Measurements from ENCODE around the gene BICD2. TPM values are rescaled to one million over a fixed set of nuclear protein-coding genes. Genes with fewer than 3 reads are reported as not detected.

BICD2 gene
- total RNA-seq, 2 experiments from 2014 or later: 26.4 to 27.2 TPM

DNA sequence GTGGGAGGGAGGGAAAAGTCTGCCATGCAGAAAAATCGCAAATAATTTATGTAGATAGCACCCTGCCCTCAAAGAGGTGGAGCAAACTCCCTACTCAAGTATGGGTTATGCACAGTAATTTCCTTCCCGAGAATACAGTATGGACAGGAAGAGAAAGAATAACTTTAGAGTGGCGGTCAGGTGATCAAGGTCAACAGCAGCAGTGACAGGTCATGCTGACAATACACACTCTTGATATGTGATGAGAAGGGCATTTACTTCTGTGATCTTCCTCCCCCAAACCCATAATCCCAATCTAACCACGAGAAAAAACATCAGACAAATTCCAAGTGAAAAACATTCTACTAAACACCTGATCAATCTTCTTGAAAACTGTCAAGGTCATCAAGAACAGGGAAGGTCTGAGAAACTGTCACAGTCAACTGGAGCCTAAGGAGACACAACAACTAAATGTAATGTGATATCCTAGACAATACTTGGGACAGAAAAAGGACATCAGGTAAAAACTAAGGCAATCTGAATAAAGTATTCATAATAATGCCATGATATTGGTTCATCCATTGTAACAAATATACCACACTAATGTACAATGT is 11.7 kb downstream of the BICD2 start:
- Mint-ChIP-seq H3K27ac (no peak overlapping the region), H3K36me3 (peaks cover 17% of the 10 kb centered on the region), H3K9me3 (ENCODE audit: low read depth) (no peaks in the 10 kb centered on the region), H3K27me3 (no peaks in the 10 kb centered on the region), H3K4me1 (peaks cover 20% of the 10 kb centered on the region), H3K4me3 (no peak overlapping the region)
- ATAC-seq (no peak), DNase-seq (no peak)
- CTCF ChIA-PET: interaction anchor here (0.8 to 1.4 kb wide), 2 partner anchors 11 kb away, joined by 3 to 4 read pairs; no protein-coding TSS in a partner anchor

DNA sequence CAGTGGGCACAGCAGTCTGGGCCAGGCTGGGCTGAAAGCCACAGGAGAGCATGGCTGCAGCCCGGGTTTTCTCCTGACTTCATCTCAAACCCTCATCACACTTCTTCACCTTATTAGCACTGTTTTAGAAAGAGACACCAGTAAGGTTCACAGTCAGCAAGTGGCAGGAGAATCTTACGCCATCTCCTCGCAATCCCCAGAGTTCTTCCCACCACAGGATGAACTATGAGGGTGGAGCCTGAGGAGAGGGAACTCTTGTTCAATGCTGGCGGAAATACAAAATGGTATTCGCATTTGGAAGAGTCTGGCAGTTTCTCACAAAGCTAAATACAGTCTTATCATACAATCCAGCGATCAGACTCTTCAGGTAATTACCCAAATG is 14.7 kb downstream of the BICD2 start:
- no peak for ATAC-seq
- CTCF ChIA-PET: no interaction called here
- Mint-ChIP-seq H3K4me3 (no peak overlapping the region), H3K27me3 (no peaks in the 10 kb centered on the region), H3K27ac (no peak overlapping the region), H3K9me3 (ENCODE audit: low read depth) (no peaks in the 10 kb centered on the region), H3K36me3 (peaks cover 7% of the 10 kb centered on the region), H3K4me1 (peaks cover 25% of the 10 kb centered on the region)
- DNase-seq: no peak

DNA sequence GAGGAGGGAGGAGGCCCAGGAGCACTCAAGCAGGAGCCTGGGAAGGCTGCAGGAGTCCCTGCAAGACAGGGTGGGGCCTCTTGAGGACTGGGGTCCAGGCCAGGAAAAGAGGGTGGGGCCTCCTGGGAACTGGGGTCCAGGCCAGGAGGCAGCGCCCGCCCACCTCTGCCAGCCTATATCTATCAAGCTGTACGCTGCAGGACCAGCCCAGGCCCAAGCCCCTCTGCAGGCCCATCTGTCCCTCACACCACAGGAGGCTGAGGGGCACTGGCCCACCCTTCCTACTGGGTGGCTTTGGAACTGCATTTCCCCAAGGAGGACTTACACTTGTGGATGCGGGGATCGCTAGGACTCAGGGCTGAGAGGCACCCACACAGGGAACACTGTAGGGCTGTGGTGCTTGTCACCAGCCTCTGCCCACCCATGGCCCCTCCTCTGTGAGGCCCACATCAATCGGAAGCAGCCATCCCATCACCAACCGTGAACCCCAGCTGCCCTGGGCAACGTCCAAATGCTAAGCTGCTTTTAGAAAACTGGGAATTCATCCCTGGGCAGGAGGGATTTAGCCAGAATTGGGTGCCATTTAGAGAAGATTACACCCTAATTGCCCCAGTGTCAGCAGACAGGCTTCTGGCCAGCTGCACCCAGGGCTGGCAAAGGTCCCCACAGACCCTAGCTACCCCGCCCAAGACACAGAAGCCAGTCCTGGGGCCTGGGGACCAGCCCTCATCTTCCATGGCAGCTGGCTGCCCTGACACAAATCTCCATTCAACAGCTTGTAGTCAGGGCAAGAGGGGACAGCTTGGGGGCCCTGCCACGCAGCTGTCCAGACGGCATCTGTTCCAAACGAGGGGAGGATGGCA is 15.3 kb downstream of the BICD2 start:
- Mint-ChIP-seq H3K27ac (no peak overlapping the region), H3K4me1 (peaks cover 26% of the 10 kb centered on the region), H3K36me3 (peaks cover 6% of the 10 kb centered on the region), H3K4me3 (no peak overlapping the region), H3K27me3 (no peaks in the 10 kb centered on the region), H3K9me3 (ENCODE audit: low read depth) (no peaks in the 10 kb centered on the region)
- no peak for DNase-seq
- ATAC-seq: no peak
- CTCF ChIA-PET: no interaction called here

DNA sequence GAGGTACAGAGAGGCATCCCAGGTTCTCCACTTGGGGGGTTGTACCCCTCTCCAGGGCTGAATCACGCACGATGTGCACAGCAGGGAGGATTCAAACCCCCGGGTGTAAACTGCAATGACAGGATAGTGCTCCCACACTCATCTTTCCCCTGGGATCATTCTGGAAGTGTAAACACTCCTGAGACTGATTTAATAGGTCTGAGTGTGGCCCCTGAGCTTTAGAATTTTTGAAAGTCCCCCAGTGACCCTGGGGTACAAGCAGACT is 16.5 kb downstream of the BICD2 start:
- Mint-ChIP-seq H3K27me3 (no peaks in the 10 kb centered on the region), H3K36me3 (peaks cover 3% of the 10 kb centered on the region), H3K4me1 (peaks cover 24% of the 10 kb centered on the region), H3K9me3 (ENCODE audit: low read depth) (no peaks in the 10 kb centered on the region), H3K4me3 (no peak overlapping the region), H3K27ac (no peak overlapping the region)
- ATAC-seq (no peak), DNase-seq (no peak)
- CTCF ChIA-PET: interaction anchor here (1.2 kb wide), 1 partner anchor 32 kb away, joined by 4 read pairs; no protein-coding TSS in a partner anchor

DNA sequence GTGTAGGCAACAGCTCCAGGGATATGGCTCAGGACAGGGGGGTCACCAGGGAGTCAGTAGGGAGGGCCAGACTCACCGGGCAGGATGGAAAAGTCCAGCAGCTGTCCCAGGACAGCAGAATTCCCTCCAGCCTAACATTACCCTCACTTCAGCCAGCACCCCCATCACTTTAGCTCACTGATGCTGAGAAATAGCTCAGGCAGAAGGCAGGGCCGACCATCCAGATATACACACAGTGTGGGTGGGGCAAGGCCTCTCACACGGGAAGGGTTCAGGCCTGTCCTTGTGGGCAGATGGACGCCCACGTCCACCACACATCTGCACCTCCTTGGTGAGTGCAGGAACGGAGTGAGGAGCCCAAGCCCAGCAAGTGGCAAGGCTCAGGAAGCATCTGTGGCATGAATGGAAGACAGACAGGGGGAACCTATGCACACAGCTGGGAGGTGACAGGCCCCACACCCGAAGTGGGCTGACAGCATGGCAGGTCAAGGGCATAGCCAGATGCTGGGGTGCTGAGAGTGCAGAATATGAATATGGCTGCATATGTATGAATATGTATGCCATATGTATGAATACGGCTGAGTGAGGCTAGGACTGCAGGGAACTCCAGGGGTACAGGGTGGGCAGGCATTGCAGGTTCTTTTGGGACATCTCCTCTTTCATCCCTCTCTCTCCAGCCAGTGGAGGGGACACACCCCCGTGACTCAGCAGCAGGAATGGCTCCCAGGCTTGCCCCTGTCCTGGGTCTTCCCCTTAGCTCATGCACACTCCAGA is 17.0 kb downstream of the BICD2 start:
- Mint-ChIP-seq H3K9me3 (ENCODE audit: low read depth) (no peaks in the 10 kb centered on the region), H3K27me3 (no peaks in the 10 kb centered on the region), H3K27ac (peak overlapping the region; percentile 34), H3K36me3 (no peaks in the 10 kb centered on the region), H3K4me3 (no peak overlapping the region), H3K4me1 (peaks cover 19% of the 10 kb centered on the region)
- CTCF ChIA-PET: interaction anchor here (1.2 kb wide), 1 partner anchor 31 kb away, joined by 4 read pairs; no protein-coding TSS in a partner anchor
- no peak for DNase-seq
- ATAC-seq: no peak

DNA sequence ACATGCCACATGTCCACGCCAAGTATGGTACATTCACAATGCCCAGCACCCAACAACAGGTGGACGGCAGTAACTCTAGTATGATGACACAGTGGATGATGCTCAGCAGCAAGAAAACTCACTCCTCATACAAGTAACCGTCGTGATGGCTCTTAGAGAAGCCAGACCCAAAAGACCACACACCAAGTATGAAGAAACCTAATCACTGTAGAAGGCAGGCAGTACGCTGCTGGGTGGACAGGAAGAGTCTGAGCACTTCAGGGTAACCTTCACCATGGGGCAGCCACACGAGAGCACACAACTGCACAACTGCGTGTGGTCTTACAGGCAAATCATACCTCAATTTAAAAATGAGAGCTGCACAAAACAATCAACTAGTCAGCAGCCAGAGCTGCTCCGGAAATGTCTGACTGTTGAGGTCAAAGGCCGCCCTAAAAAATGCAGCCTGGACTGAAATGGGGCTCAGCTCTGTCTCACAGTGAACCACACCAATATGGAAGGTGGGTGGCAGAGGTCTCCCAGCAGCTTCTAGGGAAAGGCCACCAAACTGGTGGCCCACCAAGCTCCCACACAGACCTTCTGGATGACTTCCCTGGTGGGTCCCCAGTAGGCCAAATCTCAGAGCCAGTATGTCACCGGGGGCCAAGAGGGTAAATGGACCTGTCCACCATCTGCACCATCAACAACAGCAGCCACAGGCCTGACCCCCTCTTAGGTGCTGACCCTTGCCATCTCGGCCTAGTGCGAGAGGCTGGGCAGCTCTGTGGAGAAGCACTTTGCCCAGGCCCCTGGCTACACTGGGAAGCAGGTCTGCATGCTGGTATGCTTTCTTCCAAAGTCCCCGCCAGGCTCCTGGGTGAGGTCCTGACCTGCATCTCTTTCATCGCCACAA is 17.8 kb downstream of the BICD2 start:
- ATAC-seq (no peak), DNase-seq (no peak)
- H3K36me3 Mint-ChIP-seq: no peaks in the 10 kb centered on the region
- H3K4me1 Mint-ChIP-seq: peaks cover 13% of the 10 kb centered on the region
- H3K9me3 Mint-ChIP-seq (ENCODE audit: low read depth): no peaks in the 10 kb centered on the region
- H3K4me3 Mint-ChIP-seq: no peak overlapping the region
- H3K27ac Mint-ChIP-seq: no peak overlapping the region
- CTCF ChIA-PET: interaction anchor here (0.7 kb wide), 1 partner anchor 629 kb away, joined by 3 read pairs; no protein-coding TSS in a partner anchor
- no peaks in the 10 kb centered on the region for H3K27me3 Mint-ChIP-seq

DNA sequence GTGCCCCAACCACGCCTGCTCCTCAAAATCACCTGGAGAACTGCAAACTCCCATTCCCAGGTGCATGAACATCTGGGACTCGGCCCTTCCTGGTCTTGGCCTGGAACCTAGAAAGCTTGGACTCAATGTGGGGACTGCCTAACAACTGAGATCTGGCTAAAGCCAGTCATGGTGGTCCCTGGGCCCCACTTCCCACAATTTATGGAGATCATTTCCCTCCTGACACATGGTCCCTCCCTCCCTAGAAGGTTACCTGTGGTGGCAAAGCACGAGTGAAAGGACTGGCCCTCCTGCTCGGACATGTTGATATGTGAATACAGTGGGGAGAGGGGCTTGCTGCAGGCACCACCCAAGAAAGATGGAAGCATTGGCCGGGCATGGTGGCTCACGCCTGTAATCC is 18.8 kb downstream of the BICD2 start:
- no peak for ATAC-seq
- Mint-ChIP-seq H3K4me1 (peaks cover 15% of the 10 kb centered on the region), H3K27ac (no peak overlapping the region), H3K27me3 (no peaks in the 10 kb centered on the region), H3K36me3 (no peaks in the 10 kb centered on the region), H3K9me3 (ENCODE audit: low read depth) (no peaks in the 10 kb centered on the region), H3K4me3 (no peak overlapping the region)
- no peak for DNase-seq
- CTCF ChIA-PET: interaction anchor here (0.7 kb wide), 1 partner anchor 628 kb away, joined by 3 read pairs; no protein-coding TSS in a partner anchor

DNA sequence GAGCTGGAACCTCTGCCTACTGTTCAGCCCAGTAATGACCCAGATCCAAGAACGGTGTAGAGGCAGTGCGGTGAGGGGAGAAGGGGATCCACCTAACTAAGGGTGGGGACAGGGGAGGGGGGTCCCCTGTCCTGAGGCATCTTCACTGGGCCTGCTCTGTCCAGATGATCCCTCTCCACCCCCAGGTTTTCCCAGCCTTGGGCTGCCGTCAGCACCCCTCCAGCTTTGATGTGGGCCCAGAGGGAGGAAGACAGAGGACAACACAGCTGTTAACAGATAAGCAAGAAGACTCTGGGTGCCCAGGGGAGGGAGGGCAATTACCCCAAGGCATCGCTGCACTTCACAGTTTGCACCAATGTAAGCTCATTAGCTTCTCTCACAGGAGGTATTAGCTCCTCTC is 19.3 kb downstream of the BICD2 start:
- peaks cover 20% of the 10 kb centered on the region for H3K4me1 Mint-ChIP-seq
- no peak for ATAC-seq
- CTCF ChIA-PET: no interaction called here

DNA sequence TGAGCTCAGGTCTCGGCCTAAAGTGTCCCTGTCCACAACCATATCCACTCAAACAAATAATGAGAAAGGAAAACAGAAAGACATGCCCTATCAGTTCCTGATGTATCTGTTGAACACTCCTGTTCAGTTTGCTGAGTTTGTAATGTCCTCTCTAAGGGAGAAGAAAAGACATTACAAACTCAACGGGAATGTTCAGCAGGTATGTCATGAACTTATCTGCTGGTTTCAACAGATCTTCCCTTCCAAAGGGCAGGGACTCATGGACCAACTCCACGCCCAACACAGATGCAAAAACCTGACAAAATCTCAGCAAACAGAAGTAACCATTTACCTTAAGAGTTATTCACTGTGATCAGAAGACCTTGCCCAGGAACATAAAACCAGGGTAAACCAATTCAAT is 23.7 kb downstream of the BICD2 start:
- DNase-seq (no peak), ATAC-seq (no peak)
- peaks cover 35% of the 10 kb centered on the region for H3K4me1 Mint-ChIP-seq
- no peak overlapping the region for H3K4me3 Mint-ChIP-seq
- no peak overlapping the region for H3K27ac Mint-ChIP-seq
- CTCF ChIA-PET: interaction anchor here (0.6 kb wide), 1 partner anchor 16 kb away, joined by 3 read pairs; no protein-coding TSS in a partner anchor
- no peaks in the 10 kb centered on the region for H3K9me3 Mint-ChIP-seq (ENCODE audit: low read depth)
- H3K27me3 Mint-ChIP-seq: no peaks in the 10 kb centered on the region
- H3K36me3 Mint-ChIP-seq: no peaks in the 10 kb centered on the region

More for the DNA sequence above, 19.3 kb downstream of the BICD2 start:
- DNase-seq: no peak
- Mint-ChIP-seq H3K36me3 (no peaks in the 10 kb centered on the region), H3K27ac (no peak overlapping the region), H3K4me3 (no peak overlapping the region), H3K27me3 (no peaks in the 10 kb centered on the region), H3K9me3 (ENCODE audit: low read depth) (no peaks in the 10 kb centered on the region)

DNA sequence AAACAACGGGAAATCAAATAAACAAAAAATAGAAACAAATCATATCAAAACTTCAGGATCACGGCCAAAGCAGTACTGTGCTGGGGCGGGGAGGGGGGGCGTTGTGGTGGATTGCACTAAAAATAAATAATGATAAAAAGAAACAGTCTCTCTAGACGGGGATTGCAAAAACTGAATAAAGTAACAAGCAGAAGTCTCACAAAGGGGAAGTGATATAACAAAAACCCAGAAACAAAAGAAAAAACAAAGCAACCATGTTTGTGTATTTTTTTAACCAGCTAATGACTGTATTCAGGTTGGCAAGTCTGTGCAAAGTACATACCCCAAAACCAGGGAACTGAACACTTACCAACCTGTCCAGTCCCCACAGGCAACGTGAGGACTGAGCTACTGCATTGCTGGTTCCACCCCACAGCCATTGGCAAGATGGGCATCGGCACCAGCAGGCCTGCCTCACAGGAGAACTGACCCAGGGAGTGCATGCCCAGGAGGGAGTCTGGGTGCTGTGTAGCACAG is 24.1 kb downstream of the BICD2 start:
- no peaks in the 10 kb centered on the region for H3K9me3 Mint-ChIP-seq (ENCODE audit: low read depth)
- ATAC-seq (no peak), DNase-seq (no peak)
- H3K4me3 Mint-ChIP-seq: no peak overlapping the region
- no peaks in the 10 kb centered on the region for H3K36me3 Mint-ChIP-seq
- no peaks in the 10 kb centered on the region for H3K27me3 Mint-ChIP-seq
- peak overlapping the region; percentile 34 for H3K27ac Mint-ChIP-seq
- peaks cover 37% of the 10 kb centered on the region for H3K4me1 Mint-ChIP-seq
- CTCF ChIA-PET: interaction anchor here (0.6 kb wide), 1 partner anchor 16 kb away, joined by 3 read pairs; no protein-coding TSS in a partner anchor

DNA sequence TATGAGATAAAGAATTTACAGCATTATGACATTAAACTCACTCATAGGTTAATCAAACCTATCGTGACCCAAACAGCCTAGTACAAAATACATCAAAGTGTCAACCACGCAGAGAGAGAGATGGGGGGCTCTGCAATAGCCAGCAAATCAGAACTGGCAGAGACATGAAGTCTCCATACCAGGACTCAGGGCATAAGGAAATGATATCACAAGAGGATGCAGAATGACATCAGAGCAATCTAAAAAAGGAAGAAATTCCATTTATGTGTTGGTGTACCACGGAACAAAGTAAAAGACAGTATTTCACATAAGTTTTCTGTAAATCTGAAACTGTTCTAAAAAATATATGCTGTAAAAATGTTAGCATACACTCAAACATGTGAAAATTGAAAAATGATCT is 24.6 kb downstream of the BICD2 start:
- CTCF ChIA-PET: no interaction called here
- Mint-ChIP-seq H3K9me3 (ENCODE audit: low read depth) (no peaks in the 10 kb centered on the region), H3K4me1 (peaks cover 36% of the 10 kb centered on the region), H3K4me3 (no peak overlapping the region), H3K27ac (peak overlapping the region; percentile 34), H3K27me3 (no peaks in the 10 kb centered on the region), H3K36me3 (no peaks in the 10 kb centered on the region)
- ATAC-seq (no peak), DNase-seq (no peak)

DNA sequence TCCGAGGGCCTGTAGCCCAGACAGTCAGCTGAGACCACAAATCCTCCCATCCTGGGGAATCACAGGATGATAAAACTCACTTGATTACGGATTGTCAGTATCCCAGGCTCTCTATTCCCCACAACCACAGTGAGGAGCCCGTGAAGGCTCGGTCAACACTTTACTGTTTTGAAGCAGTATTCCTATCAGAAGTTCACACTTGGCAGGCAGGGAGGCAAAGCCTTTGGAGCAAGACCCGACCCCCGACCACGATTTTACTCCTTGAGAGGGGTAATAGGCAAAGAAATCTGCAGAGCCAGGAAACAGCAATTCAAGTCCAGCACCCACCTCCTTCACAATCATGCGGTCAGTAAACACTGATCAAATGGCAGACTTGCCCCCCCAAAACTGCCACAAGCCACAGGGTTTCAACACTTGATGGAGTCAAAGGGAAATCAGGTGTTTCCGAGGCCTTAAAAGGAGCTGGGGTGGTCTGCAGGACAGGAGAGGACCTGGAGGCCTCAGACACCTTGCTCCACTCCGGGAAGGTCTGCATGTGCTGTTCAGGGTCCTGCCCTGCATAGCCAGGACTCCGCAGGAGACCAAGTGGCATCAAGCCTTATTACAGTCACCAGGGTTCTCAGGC is 25.2 kb downstream of the BICD2 start:
- ATAC-seq (no peak), DNase-seq (no peak)
- CTCF ChIA-PET: no interaction called here
- H3K4me1 Mint-ChIP-seq: peaks cover 35% of the 10 kb centered on the region
- no peaks in the 10 kb centered on the region for H3K36me3 Mint-ChIP-seq
- H3K9me3 Mint-ChIP-seq (ENCODE audit: low read depth): no peaks in the 10 kb centered on the region
- no peaks in the 10 kb centered on the region for H3K27me3 Mint-ChIP-seq
- no peak overlapping the region for H3K4me3 Mint-ChIP-seq
- no peak overlapping the region for H3K27ac Mint-ChIP-seq
